Transverse colon (tissue), 4 donors: ENCODE results near the gene DRAM2. TPM values are rescaled to one million over a fixed set of nuclear protein-coding genes. Genes with fewer than 3 reads are reported as not detected.

Experiments
- DNase-seq: peaks from one replicate; pipeline ENCODE4 v3.0.0-alpha.2; 2019
- H3K27ac ChIP-seq, 4 donors: fragments of 200-600 bp; sonication (generic); 2 replicates each; pipeline ENCODE4 v1.5.1; 2016 to 2018; ENCODE audit warnings: inconsistent platforms in 4 of 4
- H3K27me3 ChIP-seq: fragments of 200-600 bp; sonication (generic); 2 replicates; pipeline ENCODE4 v1.5.1; 2017; ENCODE audit warnings: inconsistent platforms
- H3K36me3 ChIP-seq, 4 donors: fragments of 200-600 bp; sonication (generic); 2 replicates each; pipeline ENCODE4 v1.5.1; 2017 to 2019; ENCODE audit warnings: inconsistent platforms in 4 of 4
- H3K4me1 ChIP-seq, 4 donors: fragments of 200-600 bp; sonication (generic); 2 replicates each; pipeline ENCODE4 v1.5.1; 2017 to 2020; ENCODE audit warnings: inconsistent platforms in 4 of 4
- H3K4me3 ChIP-seq, 4 donors: fragments of 200-600 bp; sonication (generic); 1 replicate in 1 of 4; 2 replicates in 3 of 4; pipeline versions ENCODE4 v1.5.1 to v1.6.1; 2017 to 2019; ENCODE audit warnings: inconsistent platforms in 4 of 4
- H3K9me3 ChIP-seq, 2 donors: fragments of 200-600 bp; sonication (generic); 2 replicates each; pipeline ENCODE4 v1.5.1; 2017 to 2019; ENCODE audit warnings: inconsistent platforms in 2 of 2
- EP300 ChIP-seq: sonication (generic); formaldehyde crosslinking; IDR thresholded peaks from one replicate; pipeline ENCODE4 v1.6.1; 2017; ENCODE audit warnings: antibody characterized with exemption, low read depth
- POLR2A ChIP-seq: fragments of 450-650 bp; IDR thresholded peaks from one replicate; pipeline ENCODE4 v1.6.1; 2016; ENCODE audit warnings: antibody characterized with exemption, mild to moderate bottlenecking, moderate library complexity
- POLR2AphosphoS5 ChIP-seq, 3 donors: sonication (generic); formaldehyde crosslinking; IDR thresholded peaks; one replicate each; pipeline ENCODE4 v1.6.1; 2016; ENCODE audit warnings: antibody characterized with exemption in 3 of 3
- WGBS, 2 donors: methylation state at CpG; one replicate each; pipeline ENCODE4 v1.1.5; 2018; ENCODE audit warnings: low coverage in 1 of 2; 5-methylcytosine and 5-hydroxymethylcytosine counted together
- in situ Hi-C, 4 donors: fragments of 200-750 bp; cut with MboI; loops; one replicate each; pipeline versions ENCODE4 v1.15.0 to v1.15.1; 2017; ENCODE audit warnings: low sequenced_read_pairs in 3 of 4, low pct_ligation_motif_present in 1 of 4, low pct_unique_long_range_greater_than_20kb in 1 of 4
- intact Hi-C: fragments of 100-400 bp; cut with DNase I; formaldehyde crosslinking; loops from one replicate; pipeline ENCODE4 v1.15.1; 2023; ENCODE audit warnings: low total_unique reads
- total RNA-seq, 4 donors: library from RNA; depleted of rRNA; stranded (reverse); fragments of >200 nt; gene quantifications; one replicate each; pipeline ENCODE4 v1.1.0, GENCODE V29; 2016
- TF ChIP-seq, protein P1 (sequence below), 5 experiments: fragments of 200-600 bp in 3 of 5; fragments of 450-650 bp in 2 of 5; sonication (generic) in 3 of 5; IDR thresholded peaks; 1 replicate in 2 of 5; 2 replicates in 3 of 5; pipeline ENCODE4 v1.5.1; 2016 to 2017; ENCODE audit warnings: antibody characterized with exemption in 5 of 5, inconsistent platforms in 3 of 5, mild to moderate bottlenecking in 2 of 5, moderate library complexity in 1 of 5

Gene DRAM2
- total RNA-seq, 4 donors from 2014 or later: 36.2 to 116 (median 81.7) TPM

DNA sequence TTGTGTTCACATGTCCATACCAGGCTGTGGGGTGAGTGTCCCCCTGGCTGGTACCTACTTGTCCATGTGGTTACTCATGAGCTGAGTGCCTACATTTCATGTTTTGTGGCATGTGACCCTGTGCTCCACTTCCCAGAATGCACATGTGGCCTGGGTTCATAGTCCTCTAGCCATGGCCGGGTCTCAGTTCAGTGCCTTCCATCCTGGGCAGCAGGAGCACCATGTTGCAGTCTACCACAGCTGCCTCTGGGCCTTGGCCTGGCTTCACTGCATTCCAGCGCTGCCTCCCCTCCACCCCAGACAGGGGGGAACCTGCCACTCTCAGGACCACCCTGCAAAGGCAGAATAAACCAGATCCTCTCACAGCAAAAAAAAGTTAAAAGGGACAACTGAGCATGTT is 5.6 kb upstream of the DRAM2 start:
- peaks cover 0 to 23% (median 16%) of the 10 kb centered on the region in 4 donors for H3K4me1 ChIP-seq
- H3K36me3 ChIP-seq: peaks cover 0 to 16% (median 0%) of the 10 kb centered on the region in 4 donors
- no peak overlapping the region for H3K4me3 ChIP-seq
- WGBS, 2 donors: 95% methylated on average over 2 of the region's 2 CpGs; no CpG with 5 or more reads in 1 of the 2 donors
- H3K9me3 ChIP-seq: no peaks in the 10 kb centered on the region
- in situ Hi-C loops: no loop called here
- TF ChIP-seq POLR2A: no peak
- no peak for TF ChIP-seq POLR2AphosphoS5 (IDR thresholded peaks at IDR 0.05)
- TF ChIP-seq, protein P1, sequence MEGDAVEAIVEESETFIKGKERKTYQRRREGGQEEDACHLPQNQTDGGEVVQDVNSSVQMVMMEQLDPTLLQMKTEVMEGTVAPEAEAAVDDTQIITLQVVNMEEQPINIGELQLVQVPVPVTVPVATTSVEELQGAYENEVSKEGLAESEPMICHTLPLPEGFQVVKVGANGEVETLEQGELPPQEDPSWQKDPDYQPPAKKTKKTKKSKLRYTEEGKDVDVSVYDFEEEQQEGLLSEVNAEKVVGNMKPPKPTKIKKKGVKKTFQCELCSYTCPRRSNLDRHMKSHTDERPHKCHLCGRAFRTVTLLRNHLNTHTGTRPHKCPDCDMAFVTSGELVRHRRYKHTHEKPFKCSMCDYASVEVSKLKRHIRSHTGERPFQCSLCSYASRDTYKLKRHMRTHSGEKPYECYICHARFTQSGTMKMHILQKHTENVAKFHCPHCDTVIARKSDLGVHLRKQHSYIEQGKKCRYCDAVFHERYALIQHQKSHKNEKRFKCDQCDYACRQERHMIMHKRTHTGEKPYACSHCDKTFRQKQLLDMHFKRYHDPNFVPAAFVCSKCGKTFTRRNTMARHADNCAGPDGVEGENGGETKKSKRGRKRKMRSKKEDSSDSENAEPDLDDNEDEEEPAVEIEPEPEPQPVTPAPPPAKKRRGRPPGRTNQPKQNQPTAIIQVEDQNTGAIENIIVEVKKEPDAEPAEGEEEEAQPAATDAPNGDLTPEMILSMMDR (IDR thresholded peaks at IDR 0.05): no peak
- TF ChIP-seq EP300: no peak
- no peaks in the 10 kb centered on the region for H3K27me3 ChIP-seq
- DNase-seq: no peak
- H3K27ac ChIP-seq: no peak overlapping the region
- intact Hi-C loops: no loop called here

DNA sequence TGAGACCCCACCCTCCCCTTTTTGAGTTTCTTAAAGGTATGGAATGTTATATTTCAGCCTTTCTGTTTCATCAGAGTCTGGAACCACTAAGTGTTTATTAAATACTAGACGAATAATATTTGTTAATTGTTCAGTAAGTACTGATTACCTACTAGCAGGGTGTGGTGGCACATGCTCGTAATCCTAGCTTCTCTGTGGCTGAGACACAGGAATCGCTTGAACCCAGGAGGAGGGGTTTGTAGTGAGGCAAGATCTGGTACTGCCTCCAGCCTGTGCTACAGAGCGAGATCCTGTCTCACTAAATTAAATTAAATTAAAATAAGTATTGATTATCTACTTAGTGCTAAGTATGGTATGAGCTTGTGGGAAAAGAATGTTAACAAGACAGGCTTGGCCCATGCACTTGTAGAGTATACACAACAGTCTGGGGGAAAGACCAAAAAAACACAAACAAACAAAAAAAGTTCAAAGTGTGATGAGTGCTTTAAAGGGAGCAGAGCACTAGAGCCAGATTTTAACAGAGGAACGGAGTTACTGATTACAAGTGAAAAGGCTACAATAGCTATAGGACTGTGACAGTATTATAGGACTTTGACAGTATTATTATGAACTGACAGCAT is 2.6 kb upstream of the DRAM2 start:
- 64 to 65% methylated on average over 5 of the region's 5 CpGs for WGBS, 2 donors
- intact Hi-C loops: no loop called here
- in situ Hi-C loops: no loop called here

GRCh38 chr1:111141245-111142220 is 1.6 kb upstream of the DRAM2 start:
- DNase-seq: no peak
- peak overlapping the region in 2 of 4 donors; percentile 87 to 91 for H3K4me3 ChIP-seq

More for the DNA sequence above, 2.6 kb upstream of the DRAM2 start:
- no peak for DNase-seq
- H3K36me3 ChIP-seq: no peaks in the 10 kb centered on the region
- no peak overlapping the region for H3K4me3 ChIP-seq
- H3K9me3 ChIP-seq: no peaks in the 10 kb centered on the region
- no peaks in the 10 kb centered on the region for H3K27me3 ChIP-seq
- TF ChIP-seq, protein P1 (IDR thresholded peaks at IDR 0.05): no peak
- TF ChIP-seq EP300 (no peak), POLR2AphosphoS5 (IDR thresholded peaks at IDR 0.05) (no peak), POLR2A (no peak)
- no peak overlapping the region for H3K27ac ChIP-seq
- peaks cover 6 to 34% (median 27%) of the 10 kb centered on the region in 4 donors for H3K4me1 ChIP-seq

DNA sequence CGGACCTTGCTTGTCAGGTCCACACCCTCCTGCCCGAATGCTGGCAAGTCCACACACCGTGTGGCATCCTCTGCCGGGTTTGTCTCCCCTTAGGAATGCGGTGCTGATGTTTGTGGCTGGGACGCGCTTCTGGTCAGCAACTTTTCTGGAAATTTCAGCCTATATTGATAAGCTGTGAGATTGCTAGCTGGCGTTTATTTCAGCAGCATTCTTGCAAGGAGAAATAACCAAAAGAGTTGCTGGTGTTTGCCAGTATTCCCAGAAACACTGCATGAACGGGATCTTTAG is 731 bp upstream of the DRAM2 start:
- Histone ChIP-seq H3K27me3 (no peaks in the 10 kb centered on the region), H3K27ac (peak overlapping the region; percentile 96 to 97 (median 97)), H3K9me3 (no peaks in the 10 kb centered on the region), H3K4me1 (peaks cover 6 to 30% (median 27%) of the 10 kb centered on the region in 4 donors), H3K36me3 (peaks cover 0 to 1% (median 0%) of the 10 kb centered on the region in 4 donors), H3K4me3 (peak overlapping the region; percentile 83 to 92 (median 89))
- 0% methylated on average over 2 to 8 of the region's 9 CpGs for WGBS, 2 donors
- no peak for TF ChIP-seq POLR2AphosphoS5 (IDR thresholded peaks at IDR 0.05)
- TF ChIP-seq EP300: no peak
- TF ChIP-seq, protein P1 (IDR thresholded peaks at IDR 0.05): no peak
- TF ChIP-seq POLR2A: no peak
- peak; percentile 64 for DNase-seq
- intact Hi-C loops (no loop called here), in situ Hi-C loops (no loop called here)

More at GRCh38 chr1:111141245-111142220, 1.6 kb upstream of the DRAM2 start:
- Histone ChIP-seq H3K4me1 (peaks cover 6 to 32% (median 27%) of the 10 kb centered on the region in 4 donors), H3K27me3 (no peaks in the 10 kb centered on the region), H3K36me3 (no peaks in the 10 kb centered on the region), H3K9me3 (no peaks in the 10 kb centered on the region), H3K27ac (no peak overlapping the region)
- intact Hi-C loops (no loop called here), in situ Hi-C loops (no loop called here)
- TF ChIP-seq POLR2A: no peak
- TF ChIP-seq EP300: no peak
- no peak for TF ChIP-seq POLR2AphosphoS5 (IDR thresholded peaks at IDR 0.05)
- TF ChIP-seq, protein P1 (IDR thresholded peaks at IDR 0.05): no peak
- 38 to 42% methylated on average over 4 to 5 of the region's 5 CpGs for WGBS, 2 donors
